Tongue (tissue), 2 donors: Measurements from ENCODE around the gene KMT2D. TPM values are rescaled to one million over a fixed set of nuclear protein-coding genes. Genes with fewer than 3 reads are reported as not detected.
"Not testable (repeated sequence)": the region's sequence is repeated elsewhere in the genome, so short reads cannot be mapped to it uniquely, and the experiment has no call there.

Source experiments
- DNase-seq: peaks from one replicate; pipeline ENCODE4 v3.0.0-alpha.2; 2015
- total RNA-seq: library from RNA; depleted of rRNA; stranded (reverse); fragments of >200 nt; gene quantifications from one replicate; pipeline ENCODE4 v1.2.3, GENCODE V29; 2014

Gene KMT2D
- total RNA-seq, 1 donor from 2014 or later, result 42.5 TPM

DNA sequence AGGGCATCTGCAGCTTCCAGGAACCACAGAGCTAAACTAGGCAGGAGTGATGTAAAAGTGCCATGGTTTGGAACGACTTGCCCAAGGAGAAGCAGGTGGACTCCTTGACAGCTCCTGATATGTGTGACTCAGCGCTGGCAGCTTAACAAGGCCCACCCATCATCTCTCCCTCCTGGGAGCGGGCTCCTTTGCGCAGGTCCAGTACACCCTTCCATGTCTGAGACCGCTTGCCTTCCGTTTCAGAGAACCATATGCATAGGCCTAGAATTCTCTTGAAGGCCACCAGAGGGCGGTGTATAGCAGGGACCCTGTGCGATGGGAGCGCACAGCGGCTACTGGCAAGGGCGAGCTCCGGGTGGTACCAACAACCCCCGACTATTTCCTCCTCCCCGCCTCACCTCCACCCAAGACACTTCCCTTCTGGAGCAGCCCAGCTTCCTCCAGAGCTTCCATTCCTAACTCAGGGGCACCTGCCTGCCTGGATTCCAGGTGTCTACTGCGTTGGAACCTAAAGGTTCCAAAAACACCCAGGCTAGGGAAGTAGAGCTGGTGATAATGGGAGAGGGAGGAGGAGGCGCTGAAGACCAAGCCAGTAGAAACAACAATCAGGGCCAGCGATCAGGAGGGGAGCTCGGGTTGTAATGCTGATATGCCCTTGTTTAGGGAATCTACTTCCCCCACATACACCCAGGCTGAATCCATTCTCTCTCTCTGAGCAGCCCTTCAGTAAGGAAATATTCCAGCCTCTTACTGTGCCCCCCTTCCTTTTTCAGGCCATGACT lies 27.7 kb upstream of the KMT2D start:
- peak; percentile 93 for DNase-seq

DNA sequence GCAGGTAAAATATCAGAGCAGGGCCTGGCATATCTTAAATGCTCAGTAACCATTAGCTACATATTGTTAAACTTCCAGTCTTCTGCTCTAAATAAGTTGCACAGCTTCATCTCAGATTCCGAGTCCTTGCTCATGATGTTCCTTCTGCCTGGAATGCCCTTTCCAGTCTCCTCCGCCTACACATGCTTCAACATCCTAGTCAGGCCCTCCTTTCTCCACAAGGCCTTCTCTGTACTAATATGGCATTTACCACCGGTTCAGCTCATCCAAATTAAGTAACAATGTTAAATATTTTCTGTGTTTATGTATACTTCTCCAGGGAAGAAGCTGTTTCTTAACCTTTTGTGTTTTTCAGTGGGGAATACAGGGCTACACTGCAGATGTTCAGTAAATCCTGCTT lies 25.5 kb upstream of the KMT2D start:
- DNase-seq, result no peak

DNA sequence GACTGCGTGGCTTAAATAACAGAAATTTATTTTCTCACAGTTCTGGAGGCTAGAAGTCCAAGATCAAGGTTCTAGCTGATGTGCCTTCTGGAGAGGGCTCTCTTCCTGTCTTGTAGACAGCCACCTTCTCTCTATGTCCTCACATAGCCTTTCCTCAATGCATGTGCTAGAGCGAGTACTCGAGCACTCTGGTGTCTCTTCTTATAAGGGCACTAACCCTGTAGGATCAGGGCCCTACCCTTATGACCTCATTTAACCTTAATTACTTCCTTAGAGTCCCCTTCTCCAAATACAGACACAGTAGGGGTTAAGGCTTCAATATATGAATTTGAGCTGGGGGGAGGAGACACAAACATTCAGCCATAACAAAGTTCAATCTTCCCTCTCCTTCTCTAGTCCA lies 23.8 kb upstream of the KMT2D start:
- no peak for DNase-seq

- peak; percentile 93 for DNase-seq
Observed at GRCh38 chr12:49079793-49080192, 19.2 kb upstream of the KMT2D start.

DNA sequence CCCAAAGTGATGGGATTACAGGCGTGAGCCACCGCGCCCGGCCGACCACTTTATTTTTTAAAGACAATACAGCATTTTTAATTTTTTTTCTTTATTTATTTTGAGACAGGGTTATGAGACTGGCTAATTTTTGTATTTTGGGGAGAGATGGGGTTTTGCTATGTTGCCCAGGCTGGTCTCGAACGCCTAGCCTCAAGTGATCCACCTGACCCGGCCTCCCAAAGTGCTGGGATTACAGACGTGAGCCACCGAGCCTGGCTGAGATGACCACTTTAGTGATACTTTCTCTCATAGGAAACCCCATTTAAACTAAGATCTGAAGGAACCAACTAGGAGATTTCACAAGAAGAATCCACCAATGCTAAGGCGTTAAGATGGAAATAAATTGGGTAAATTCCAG lies 10.4 kb upstream of the KMT2D start:
- no peak for DNase-seq

DNA sequence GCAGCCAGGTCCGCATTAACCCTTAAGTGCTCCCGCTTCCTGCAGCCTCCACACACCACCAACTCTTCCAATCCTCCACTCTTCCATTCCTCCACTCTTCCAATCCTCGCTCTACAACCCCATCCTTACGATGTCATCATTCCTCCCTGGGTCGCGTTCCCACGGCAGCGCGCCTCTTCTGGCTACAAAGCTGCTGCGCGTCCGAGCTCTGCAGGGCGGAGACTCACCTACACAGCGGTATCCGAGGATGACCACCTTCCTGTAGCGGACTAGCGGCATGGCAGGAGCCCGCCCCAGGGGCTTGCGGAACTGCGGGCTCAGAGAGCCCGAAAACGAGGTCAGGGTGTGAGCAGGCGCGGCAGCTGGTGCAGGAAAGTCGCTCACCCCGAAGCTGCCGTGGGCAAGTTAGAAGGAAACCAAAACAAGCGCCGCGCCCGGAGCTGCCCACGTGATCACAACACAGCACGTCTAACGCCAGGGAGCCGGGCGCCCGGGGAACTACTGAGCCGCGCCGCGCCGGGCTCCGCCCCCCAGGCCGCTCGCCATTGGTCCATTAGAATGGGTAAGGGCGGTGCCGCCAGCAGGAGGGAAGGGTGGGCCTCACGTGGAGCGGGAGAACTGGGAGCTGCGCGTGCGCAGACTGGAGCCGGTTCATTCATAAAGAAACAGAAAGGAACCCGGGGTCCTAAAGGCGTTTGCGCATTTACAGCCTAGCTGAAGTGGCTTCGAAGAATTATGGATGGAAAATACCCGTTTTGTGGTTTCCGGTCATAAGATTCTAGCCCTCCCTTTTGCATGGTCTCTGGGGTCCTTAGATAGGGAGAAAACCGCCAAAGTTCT lies 9.1 kb upstream of the KMT2D start, which contains the start of gene RHEBL1:
TSS of gene RHEBL1 (minus strand) at position 473 of the 840 bp plus-strand sequence. CDS start at position 279, 194 bp downstream.
- peak; percentile 99 for DNase-seq

- no peak for DNase-seq
Observed at GRCh38 chr12:49068879-49069506, 8.4 kb upstream of the KMT2D start.

DNA sequence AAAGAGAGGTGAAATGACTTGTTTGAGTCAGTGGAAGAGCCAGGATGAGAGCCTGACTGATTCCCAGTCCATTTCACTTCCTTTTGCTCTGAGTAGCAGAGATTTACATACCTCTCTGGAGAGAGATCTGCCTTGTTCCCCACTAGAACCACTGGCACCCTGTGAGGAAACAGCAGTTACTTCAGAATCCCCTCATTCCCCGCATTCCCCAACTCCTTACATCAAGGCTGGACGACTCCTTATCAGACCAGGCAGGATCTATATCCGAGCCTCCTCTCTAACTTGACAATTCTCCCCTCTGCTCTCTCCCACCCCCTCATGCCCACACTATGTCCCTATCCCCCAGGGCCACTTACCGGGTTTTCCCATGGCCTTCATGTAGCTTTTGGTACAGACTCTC lies 5.5 kb upstream of the KMT2D start:
- no peak for DNase-seq

GRCh38 chr12:49064767-49065152 lies 4.2 kb upstream of the KMT2D start:
- no peak for DNase-seq

DNA sequence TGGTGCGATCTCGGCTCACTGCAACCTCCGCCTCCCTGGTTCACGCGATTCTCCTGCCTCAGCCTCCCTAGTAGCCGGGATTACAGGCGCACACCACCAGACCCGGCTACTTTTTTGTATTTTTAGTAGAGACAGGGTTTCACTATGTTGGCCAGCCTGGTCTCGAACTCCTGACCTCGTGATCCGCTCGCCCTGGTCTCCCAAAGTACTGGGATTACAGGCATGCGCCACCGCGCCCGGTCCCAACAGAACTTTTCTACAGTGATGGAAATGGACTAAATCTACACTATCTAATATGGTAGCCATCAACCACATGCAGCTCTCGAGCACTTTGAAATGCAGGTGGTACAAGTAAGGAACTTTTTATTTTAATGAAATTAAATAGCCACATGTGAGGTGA lies 1.3 kb upstream of the KMT2D start:
- DNase-seq, result not testable (repeated sequence)

DNA sequence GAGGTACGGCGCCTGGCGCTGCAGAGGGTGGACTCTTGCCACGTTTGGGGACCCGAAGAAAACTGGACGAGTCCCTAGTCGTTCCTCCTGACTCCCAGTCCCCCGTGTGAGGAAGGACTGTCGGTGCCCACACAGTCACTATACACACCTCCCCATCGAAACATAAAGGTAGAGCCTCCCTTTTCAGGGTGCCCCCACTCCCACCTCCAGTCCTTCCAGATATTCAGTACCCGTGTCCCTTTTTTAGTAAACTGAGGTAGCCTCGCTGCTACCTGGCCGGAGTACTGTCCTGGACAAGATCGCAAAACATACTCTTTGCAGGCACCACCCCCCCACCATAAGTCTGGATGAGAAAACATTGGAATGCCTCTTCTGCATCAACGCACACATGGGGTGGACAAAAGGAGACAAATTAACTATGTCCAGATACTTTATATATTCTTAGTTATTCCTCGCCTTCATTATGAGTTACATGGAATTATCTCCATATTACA lies 610 bp upstream of the KMT2D start:
- DNase-seq, result no peak

- peak; percentile 17 for DNase-seq
Observed at GRCh38 chr12:49059299-49060171, 1.1 kb downstream of the KMT2D start.

GRCh38 chr12:49059045-49059298 lies 1.6 kb downstream of the KMT2D start:
- DNase-seq, result no peak

- DNase-seq, result peak; percentile 18
Observed at GRCh38 chr12:49058366-49059044, 2.1 kb downstream of the KMT2D start.

GRCh38 chr12:49057888-49058287 lies 2.7 kb downstream of the KMT2D start:
- DNase-seq, result no peak

DNA sequence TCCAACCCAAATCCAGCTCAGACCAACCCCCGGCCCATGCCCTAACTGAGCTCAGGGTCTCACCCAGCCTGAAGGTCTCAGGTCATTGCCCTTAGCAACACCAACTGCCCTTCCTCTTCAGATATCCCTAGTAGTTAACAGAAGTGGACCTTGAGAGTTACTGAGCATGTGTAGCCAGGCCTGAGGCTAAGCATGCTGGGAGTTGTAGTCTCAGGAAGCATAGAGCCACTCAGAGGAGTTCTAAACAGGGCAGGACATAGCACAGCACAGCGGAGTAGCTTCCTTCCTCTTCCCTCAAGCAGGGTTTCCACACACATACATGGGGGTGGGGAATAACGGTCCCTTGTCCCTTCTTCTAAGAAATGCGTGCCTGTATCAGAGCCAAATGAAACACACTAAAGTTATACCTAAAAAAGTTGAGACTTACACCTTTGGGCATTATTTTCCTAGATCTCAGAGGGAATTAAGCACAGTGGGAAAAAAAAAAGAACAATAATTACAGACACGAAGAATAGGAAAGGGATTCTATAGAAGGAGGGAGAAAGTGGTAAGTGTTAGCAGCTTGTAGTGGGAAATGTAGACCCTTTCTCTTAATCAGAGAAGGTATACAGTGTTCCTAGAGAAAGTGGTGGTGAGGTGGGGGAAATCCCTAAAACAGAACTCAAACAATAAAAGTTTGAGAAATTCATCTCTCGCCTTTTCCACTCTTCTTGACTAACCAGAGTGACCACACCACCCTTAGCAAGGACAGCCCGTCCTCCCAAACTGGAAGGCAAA lies 4.4 kb downstream of the KMT2D start:
- DNase-seq, result peak; percentile 71

- DNase-seq, result no peak
Observed at GRCh38 chr12:49055092-49055491, 5.5 kb downstream of the KMT2D start.

DNA sequence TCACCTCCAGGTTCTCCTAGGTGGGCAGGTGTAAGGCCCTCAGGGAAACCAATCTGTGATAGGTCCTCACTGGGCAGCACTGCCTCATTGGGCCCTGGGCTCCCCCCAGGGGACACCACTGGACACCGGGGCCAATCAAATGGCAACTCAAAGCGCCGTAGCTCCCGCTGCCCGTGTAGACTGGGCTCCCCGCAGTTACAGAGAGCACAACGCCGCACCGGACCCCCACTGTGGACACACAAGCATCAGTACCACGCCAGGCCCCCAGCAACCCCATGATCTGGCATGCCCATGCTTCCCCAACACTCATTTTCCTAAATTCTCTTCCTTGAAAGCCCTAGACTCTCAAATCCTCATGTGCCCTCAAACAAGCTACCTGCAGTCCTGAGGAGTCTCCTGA lies 6.1 kb downstream of the KMT2D start:
- DNase-seq, result no peak

GRCh38 chr12:49054096-49054495 lies 6.5 kb downstream of the KMT2D start:
- no peak for DNase-seq

DNA sequence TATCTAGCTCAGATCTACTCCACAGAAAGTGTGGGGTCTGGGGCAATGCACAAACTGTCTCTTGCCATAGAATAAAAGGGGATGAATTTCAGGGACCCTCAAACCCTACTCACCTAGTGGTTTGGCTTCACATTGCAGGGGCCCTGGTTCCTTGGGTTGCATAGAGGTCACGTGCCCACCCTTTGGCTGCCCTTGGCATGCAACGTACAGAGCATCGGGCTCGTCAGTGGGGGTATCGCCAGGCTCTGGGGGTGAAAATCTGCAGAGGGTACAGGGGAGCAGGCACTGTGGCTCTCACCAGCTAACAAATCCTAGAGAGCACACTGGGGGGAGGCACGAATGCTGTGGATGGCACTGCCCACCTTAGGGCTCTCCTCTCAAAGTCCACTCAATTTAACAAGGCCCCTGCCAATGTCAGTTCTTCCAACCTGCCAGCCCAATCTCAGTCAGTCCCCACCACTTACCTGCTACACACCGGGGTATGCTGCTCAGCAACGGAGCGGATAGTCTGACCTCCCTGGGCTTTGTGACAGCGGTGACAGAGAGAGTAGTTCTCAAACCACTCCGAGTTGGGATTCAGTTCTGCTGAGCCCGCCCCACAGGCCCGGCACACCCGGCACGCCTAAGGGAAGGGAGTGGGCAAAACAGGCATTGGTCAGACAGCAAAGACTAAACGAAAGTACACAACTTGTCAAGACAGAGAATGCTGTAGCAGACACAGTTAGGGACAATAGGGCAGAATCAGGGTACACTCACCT lies 8.0 kb downstream of the KMT2D start:
- no peak for DNase-seq
